GM18502 (cell line): ENCODE data around the gene TEX9.

ENCODE experiments used
- ATAC-seq: cut with Tn5 transposase; IDR thresholded peaks from one replicate; pipeline ENCODE4 v1.9.1; 2021; ENCODE audit warnings: mild to moderate bottlenecking; ENCODE audit not compliant: unreplicated experiment, poor library complexity

The TEX9 gene

GRCh38 chr15:56432304-56432703 lies 67.1 kb downstream of the TEX9 start:
- no peak for ATAC-seq

GRCh38 chr15:56440214-56440770 lies 75.1 kb downstream of the TEX9 start:
- no peak for ATAC-seq

GRCh38 chr15:56442354-56442753 lies 77.1 kb downstream of the TEX9 start:
- no peak for ATAC-seq

GRCh38 chr15:56445746-56446145 lies 80.5 kb downstream of the TEX9 start:
- ATAC-seq, result no peak

GRCh38 chr15:56454836-56455235 lies 89.6 kb downstream of the TEX9 start:
- ATAC-seq, result no peak

GRCh38 chr15:56456229-56456628 lies 91.0 kb downstream of the TEX9 start:
- ATAC-seq, result no peak

- no peak for ATAC-seq
Observed at GRCh38 chr15:56459096-56459495, 93.9 kb downstream of the TEX9 start.

- ATAC-seq, result no peak
Observed at GRCh38 chr15:56460071-56460470, 94.8 kb downstream of the TEX9 start.

GRCh38 chr15:56460947-56461346 lies 95.7 kb downstream of the TEX9 start:
- ATAC-seq, result no peak

- ATAC-seq, result peak; percentile 99
Observed at GRCh38 chr15:56464893-56465520, 99.8 kb downstream of the TEX9 start, which contains the start of gene MNS1. TSS of gene MNS1 (minus strand) at chr15:56465137. CDS start at chr15:56464972, 165 bp downstream.

- no peak for ATAC-seq
Observed at GRCh38 chr15:56467616-56468015, 102.4 kb downstream of the TEX9 start.

GRCh38 chr15:56468401-56468800 lies 103.2 kb downstream of the TEX9 start:
- no peak for ATAC-seq

GRCh38 chr15:56469483-56469882 lies 104.3 kb downstream of the TEX9 start:
- no peak for ATAC-seq

GRCh38 chr15:56471440-56472069 lies 106.3 kb downstream of the TEX9 start:
- ATAC-seq, result no peak

- ATAC-seq, result no peak
Observed at GRCh38 chr15:56472278-56472677, 107.1 kb downstream of the TEX9 start.

GRCh38 chr15:56473017-56473416 lies 107.8 kb downstream of the TEX9 start:
- ATAC-seq, result no peak

- ATAC-seq, result no peak
Observed at GRCh38 chr15:56475351-56475750, 110.1 kb downstream of the TEX9 start.
